Esophagus muscularis mucosa (tissue), 4 donors: ENCODE measurements around the gene TELO2. TPM values are rescaled to one million over a fixed set of nuclear protein-coding genes. Genes with fewer than 3 reads are reported as not detected.
"Not testable (repeated sequence)": the region's sequence is repeated elsewhere in the genome, so short reads cannot be mapped to it uniquely, and the experiment has no call there.

Experiments
- DNase-seq: peaks from one replicate; pipeline ENCODE4 v3.0.0-alpha.2; 2017; ENCODE audit errors: extremely low spot score
- H3K27ac ChIP-seq, 4 donors: fragments of 200-600 bp; sonication (generic); replicated peaks in 1 of 4; 1 replicate in 3 of 4; 2 replicates in 1 of 4; pipeline ENCODE4 v1.5.1; 2016 to 2019; ENCODE audit warnings: mild to moderate bottlenecking in 1 of 4
- H3K27me3 ChIP-seq, 4 donors: fragments of 200-600 bp; sonication (generic); one replicate each; pipeline versions ENCODE4 v1.5.1 to v1.6.0; 2016 to 2019
- H3K36me3 ChIP-seq, 4 donors: fragments of 200-600 bp; sonication (generic); one replicate each; pipeline ENCODE4 v1.5.1; 2016 to 2019
- H3K4me1 ChIP-seq, 4 donors: fragments of 200-600 bp; sonication (generic); one replicate each; pipeline ENCODE4 v1.5.1; 2016 to 2019
- H3K4me3 ChIP-seq, 4 donors: fragments of 200-600 bp; sonication (generic); 1 replicate in 2 of 4; 2 replicates in 2 of 4; pipeline ENCODE4 v1.5.1; 2016 to 2019; ENCODE audit warnings: mild to moderate bottlenecking in 4 of 4, moderate library complexity in 1 of 4
- H3K9me3 ChIP-seq, 4 donors: fragments of 200-600 bp; sonication (generic); 1 replicate in 3 of 4; 2 replicates in 1 of 4; pipeline ENCODE4 v1.5.1; 2016 to 2019
- CTCF ChIP-seq, 3 experiments: fragments of 200-600 bp in 2 of 3; fragments of 450-650 bp in 1 of 3; sonication (generic) in 2 of 3; IDR thresholded peaks; one replicate each; pipeline ENCODE4 v1.5.1; 2017 to 2019; ENCODE audit warnings: antibody characterized with exemption in 3 of 3, mild to moderate bottlenecking in 2 of 3, moderate library complexity in 1 of 3
- EP300 ChIP-seq: sonication (generic); formaldehyde crosslinking; IDR thresholded peaks from one replicate; pipeline ENCODE4 v1.6.1; 2017; ENCODE audit warnings: antibody characterized with exemption
- POLR2A ChIP-seq: fragments of 450-650 bp; IDR thresholded peaks from one replicate; pipeline ENCODE4 v1.6.1; 2017; ENCODE audit warnings: antibody characterized with exemption, moderate library complexity, mild to moderate bottlenecking, low read depth
- POLR2AphosphoS5 ChIP-seq, 2 donors: sonication (generic); formaldehyde crosslinking; IDR thresholded peaks; one replicate each; pipeline ENCODE4 v1.6.1; 2017; ENCODE audit warnings: antibody characterized with exemption in 2 of 2
- WGBS: methylation state at CpG from one replicate; pipeline ENCODE4 v1.1.5; 2018; 5-methylcytosine and 5-hydroxymethylcytosine counted together
- intact Hi-C: fragments of 100-400 bp; cut with DNase I; formaldehyde crosslinking; loops from one replicate; pipeline ENCODE4 v1.15.1; 2023
- total RNA-seq, 4 donors: library from RNA; depleted of rRNA; stranded (reverse); fragments of >200 nt; gene quantifications; one replicate each; pipeline versions ENCODE4 v1.1.0 to v1.2.1, GENCODE V29; 2016

Gene TELO2
- total RNA-seq, 4 donors from 2014 or later = 14.1 to 27.7 (median 18.4) TPM

- Histone ChIP-seq H3K9me3 (no peaks in the 10 kb centered on the region), H3K4me1 (peaks cover 28 to 58% (median 48%) of the 10 kb centered on the region in 4 donors), H3K27ac (peak overlapping the region; percentile 84 to 96 (median 92)), H3K4me3 (peak overlapping the region; percentile 75 to 96 (median 94)), H3K27me3 (no peaks in the 10 kb centered on the region), H3K36me3 (no peaks in the 10 kb centered on the region)
- 21% methylated on average over 21 of the region's 57 CpGs for whole genome bisulfite sequencing
- TF ChIP-seq POLR2AphosphoS5 (IDR thresholded peaks at IDR 0.05) (no peak), EP300 (no peak), POLR2A (no peak), CTCF (IDR thresholded peaks at IDR 0.05) (no peak)
- DNase-seq = no peak
- intact Hi-C loops = no loop called here
Observed at GRCh38 chr16:1474082-1474795, 18.9 kb upstream of the TELO2 start.

GRCh38 chr16:1474796-1475551 lies 18.2 kb upstream of the TELO2 start, which contains the start of gene CLCN7:
TSS of gene CLCN7 (minus strand) at chr16:1475028. CDS start at chr16:1474974, 54 bp downstream.
- H3K4me1 ChIP-seq = peaks cover 28 to 54% (median 45%) of the 10 kb centered on the region in 4 donors
- no peaks in the 10 kb centered on the region for H3K9me3 ChIP-seq
- peak within 1 kb of the TSS; percentile 75 to 96 (median 94) for H3K4me3 ChIP-seq
- intact Hi-C loops = no loop called here
- H3K27me3 ChIP-seq = no peaks in the 10 kb centered on the region
- H3K36me3 ChIP-seq = no peaks in the 10 kb centered on the region
- DNase-seq = peak; percentile 98
- peak; percentile 93 for TF ChIP-seq POLR2A
- no peak for TF ChIP-seq EP300
- peak; percentile 95 to 97 for TF ChIP-seq POLR2AphosphoS5 (IDR thresholded peaks at IDR 0.05)
- peak in 1 of 3 experiments; percentile 26 for TF ChIP-seq CTCF (IDR thresholded peaks at IDR 0.05)
- H3K27ac ChIP-seq = peak within 1 kb of the TSS; percentile 84 to 96 (median 92)
- 0% methylated on average over 31 of the region's 99 CpGs for WGBS

- peaks cover 0 to 2% (median 0%) of the 10 kb centered on the region in 4 donors for H3K27me3 ChIP-seq
- peaks cover 24 to 47% (median 40%) of the 10 kb centered on the region in 4 donors for H3K4me1 ChIP-seq
- DNase-seq = no peak
- WGBS = 74% methylated on average over 14 of the region's 15 CpGs
- no peaks in the 10 kb centered on the region for H3K9me3 ChIP-seq
- H3K4me3 ChIP-seq = peak overlapping the region; percentile 75 to 96 (median 94)
- peak overlapping the region; percentile 84 to 96 (median 92) for H3K27ac ChIP-seq
- TF ChIP-seq EP300 (no peak), POLR2AphosphoS5 (IDR thresholded peaks at IDR 0.05) (no peak)
- H3K36me3 ChIP-seq = no peaks in the 10 kb centered on the region
- intact Hi-C loops = no loop called here
Observed at GRCh38 chr16:1475552-1476114, 17.5 kb upstream of the TELO2 start.

- Histone ChIP-seq H3K9me3 (no peaks in the 10 kb centered on the region), H3K27me3 (peaks cover 0 to 14% (median 0%) of the 10 kb centered on the region in 4 donors), H3K4me3 (no peak overlapping the region), H3K36me3 (no peaks in the 10 kb centered on the region), H3K4me1 (peaks cover 24 to 33% (median 26%) of the 10 kb centered on the region in 4 donors), H3K27ac (no peak overlapping the region)
- TF ChIP-seq EP300 (no peak), POLR2AphosphoS5 (IDR thresholded peaks at IDR 0.05) (no peak), CTCF (IDR thresholded peaks at IDR 0.05) (no peak), POLR2A (no peak)
- intact Hi-C loops = no loop called here
- no peak for DNase-seq
- WGBS = 85% methylated on average over 6 of the region's 10 CpGs
Observed at GRCh38 chr16:1477033-1477432, 16.1 kb upstream of the TELO2 start.

- intact Hi-C loops, H3K9me3 ChIP-seq, DNase-seq, H3K4me3 ChIP-seq, H3K27ac ChIP-seq, H3K36me3 ChIP-seq: not testable (repeated sequence)
- 91% methylated on average over 9 of the region's 9 CpGs for WGBS
- Histone ChIP-seq H3K27me3 (peaks cover 0 to 14% (median 0%) of the 10 kb centered on the region in 4 donors), H3K4me1 (peaks cover 12 to 16% (median 13%) of the 10 kb centered on the region in 4 donors)
Observed at GRCh38 chr16:1478937-1479336, 14.2 kb upstream of the TELO2 start.
